Prostate gland (tissue), 2 donors: ENCODE data around the gene ELMO1. TPM values are rescaled to one million over a fixed set of nuclear protein-coding genes. Genes with fewer than 3 reads are reported as not detected.

ENCODE experiments used
- DNase-seq: peaks from one replicate; pipeline ENCODE4 v3.0.0-alpha.2; 2019; ENCODE audit warnings: low spot score
- H3K27ac ChIP-seq, 2 donors: fragments of 200-600 bp; sonication (generic); 2 replicates each; pipeline ENCODE4 v1.5.1; 2017 to 2019
- H3K27me3 ChIP-seq: fragments of 200-600 bp; sonication (generic); replicated peaks from 2 replicates; pipeline ENCODE4 v1.5.1; 2019; ENCODE audit not compliant: insufficient read depth
- H3K36me3 ChIP-seq, 2 donors: fragments of 200-600 bp; sonication (generic); 1 replicate in 1 of 2; 2 replicates in 1 of 2; pipeline versions ENCODE4 v1.5.1 to v1.8.1; 2017 to 2019
- H3K4me1 ChIP-seq: fragments of 200-600 bp; sonication (generic); replicated peaks from 2 replicates; pipeline ENCODE4 v1.5.1; 2019
- H3K4me3 ChIP-seq, 2 donors: fragments of 200-600 bp; sonication (generic); 2 replicates each; pipeline ENCODE4 v1.5.1; 2017 to 2019
- H3K9me3 ChIP-seq: fragments of 200-600 bp; sonication (generic); 2 replicates; pipeline ENCODE4 v1.5.1; 2017
- CTCF ChIP-seq, 4 experiments: fragments of 200-600 bp in 2 of 4; fragments of 450-650 bp in 2 of 4; sonication (generic) in 2 of 4; IDR thresholded peaks; 1 replicate in 3 of 4; 2 replicates in 1 of 4; pipeline ENCODE4 v1.5.1; 2016 to 2019; ENCODE audit warnings: antibody characterized with exemption in 4 of 4, mild to moderate bottlenecking in 2 of 4, moderate library complexity in 2 of 4
- POLR2A ChIP-seq: fragments of 450-650 bp; IDR thresholded peaks from one replicate; pipeline ENCODE4 v1.6.1; 2016; ENCODE audit warnings: antibody characterized with exemption, mild to moderate bottlenecking
- POLR2AphosphoS5 ChIP-seq: sonication (generic); formaldehyde crosslinking; IDR thresholded peaks from one replicate; pipeline ENCODE4 v1.6.1; 2017; ENCODE audit warnings: antibody characterized with exemption
- WGBS: methylation state at CpG from one replicate; pipeline ENCODE4 v1.1.5; 2018; 5-methylcytosine and 5-hydroxymethylcytosine counted together
- intact Hi-C: fragments of 100-400 bp; cut with DNase I; formaldehyde crosslinking; loops from one replicate; pipeline ENCODE4 v1.14.2; 2022
- total RNA-seq, 2 donors: library from RNA; depleted of rRNA; stranded (reverse); fragments of >200 nt; gene quantifications; one replicate each; pipeline ENCODE4 v1.1.0, GENCODE V29; 2016

ELMO1 gene
- total RNA-seq, 2 donors from 2014 or later: 6.7 to 19.3 TPM

- 89% methylated on average over 5 of the region's 5 CpGs for WGBS
- Histone ChIP-seq H3K36me3 (no peaks in the 10 kb centered on the region), H3K4me3 (no peak overlapping the region), H3K9me3 (no peaks in the 10 kb centered on the region), H3K27ac (no peak overlapping the region), H3K27me3 (no peaks in the 10 kb centered on the region), H3K4me1 (no peaks in the 10 kb centered on the region)
- intact Hi-C loops: no loop called here
- no peak for DNase-seq
- no peak for TF ChIP-seq CTCF (IDR thresholded peaks at IDR 0.05)
- no peak for TF ChIP-seq POLR2AphosphoS5
- no peak for TF ChIP-seq POLR2A
Observed at GRCh38 chr7:37481154-37481553, 32.5 kb upstream of the ELMO1 start.

GRCh38 chr7:37480041-37481031 is 31.7 kb upstream of the ELMO1 start:
- intact Hi-C loops: no loop called here
- TF ChIP-seq POLR2A (no peak), CTCF (IDR thresholded peaks at IDR 0.05) (no peak)
- Histone ChIP-seq H3K4me3 (no peak overlapping the region), H3K27ac (no peak overlapping the region), H3K9me3 (no peaks in the 10 kb centered on the region), H3K4me1 (no peaks in the 10 kb centered on the region), H3K27me3 (no peaks in the 10 kb centered on the region), H3K36me3 (no peaks in the 10 kb centered on the region)
- WGBS: 85% methylated on average over 11 of the region's 11 CpGs
- no peak for DNase-seq

GRCh38 chr7:37476881-37477450 is 28.3 kb upstream of the ELMO1 start:
- no peak for TF ChIP-seq POLR2A
- no peak for TF ChIP-seq CTCF (IDR thresholded peaks at IDR 0.05)
- Histone ChIP-seq H3K27ac (no peak overlapping the region), H3K4me3 (no peak overlapping the region), H3K36me3 (no peaks in the 10 kb centered on the region), H3K4me1 (no peaks in the 10 kb centered on the region), H3K27me3 (no peaks in the 10 kb centered on the region), H3K9me3 (no peaks in the 10 kb centered on the region)
- DNase-seq: no peak
- WGBS: 65% methylated on average over 4 of the region's 4 CpGs
- intact Hi-C loops: no loop called here

DNA sequence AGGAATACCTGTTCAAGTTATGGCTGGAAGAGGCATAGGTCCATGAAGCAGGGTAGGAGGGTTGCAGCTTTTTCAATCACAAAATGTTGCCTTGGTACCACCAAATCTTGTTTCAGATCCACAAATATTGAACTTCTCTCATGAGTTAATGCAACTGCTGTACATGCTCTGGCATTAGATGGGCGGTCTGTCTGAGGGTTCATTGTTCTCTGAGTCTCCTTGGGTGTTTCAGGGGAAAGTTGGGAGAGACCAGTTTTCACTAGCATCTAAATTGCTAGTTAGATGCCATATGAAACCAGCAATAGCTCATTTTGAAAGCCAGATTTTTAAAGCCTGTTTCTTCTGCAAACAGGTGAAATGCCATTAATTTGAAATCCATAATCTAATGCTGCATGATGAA is 27.8 kb upstream of the ELMO1 start:
- Histone ChIP-seq H3K36me3 (no peaks in the 10 kb centered on the region), H3K4me1 (no peaks in the 10 kb centered on the region), H3K27me3 (no peaks in the 10 kb centered on the region), H3K4me3 (no peak overlapping the region), H3K27ac (no peak overlapping the region), H3K9me3 (no peaks in the 10 kb centered on the region)
- intact Hi-C loops: no loop called here
- 93% methylated on average over 1 of the region's 1 CpG for WGBS
- no peak for TF ChIP-seq POLR2A
- TF ChIP-seq POLR2AphosphoS5: no peak
- no peak for TF ChIP-seq CTCF (IDR thresholded peaks at IDR 0.05)
- DNase-seq: no peak

GRCh38 chr7:37475646-37476045 is 27.0 kb upstream of the ELMO1 start:
- DNase-seq: no peak
- no peak overlapping the region for H3K4me3 ChIP-seq
- no peaks in the 10 kb centered on the region for H3K4me1 ChIP-seq
- H3K36me3 ChIP-seq: no peaks in the 10 kb centered on the region
- no peaks in the 10 kb centered on the region for H3K9me3 ChIP-seq
- no peak for TF ChIP-seq POLR2AphosphoS5
- no peak for TF ChIP-seq POLR2A
- no peak for TF ChIP-seq CTCF (IDR thresholded peaks at IDR 0.05)
- WGBS: 80% methylated on average over 4 of the region's 4 CpGs
- H3K27me3 ChIP-seq: no peaks in the 10 kb centered on the region
- H3K27ac ChIP-seq: no peak overlapping the region
- intact Hi-C loops: no loop called here
